IMR-90 (cell line): Measurements from ENCODE around the gene GOLGA6L9. TPM values are rescaled to one million over a fixed set of nuclear protein-coding genes. Genes with fewer than 3 reads are reported as not detected.
A peak's percentile ranks its signal among the peaks of the same experiment; 100 is the strongest.
"Not testable (repeated sequence)": the region's sequence is repeated elsewhere in the genome, so short reads cannot be mapped to it uniquely, and the experiment has no call there.

Source experiments
- ATAC-seq: fragments of 200-7000 bp; cut with Tn5 transposase; 2 replicates; pipeline ENCODE4 v1.9.1; 2020; ENCODE audit warnings: low read depth, mild to moderate bottlenecking, moderate library complexity
- BruUV-seq: library from RNA; stranded (reverse); fragments of 400-500 nt; replicated peaks from 2 replicates; lab custom pipeline; 2021; lab: Mats Ljungman, UMichigan
- CTCF ChIA-PET: fragments of 300-600 bp; formaldehyde crosslinking; extraction: SDS; loops from one replicate; lab custom pipeline; 2021; ENCODE audit warnings: antibody characterized with exemption; lab: Yijun Ruan, JAX
- POLR2A ChIA-PET: fragments of 300-600 bp; sonication (Branson Sonifier 250); formaldehyde crosslinking; loops from one replicate; lab custom pipeline; 2022; ENCODE audit warnings: antibody characterized with exemption; ENCODE audit not compliant: unreplicated experiment; lab: Charles Lee
- DNase-seq: peaks from one replicate; pipeline ENCODE4 v3.0.0; 2013
- H2AFZ ChIP-seq: replicated peaks from 2 replicates; pipeline ENCODE3; 2013; ENCODE audit warnings: low read length, mild to moderate bottlenecking; ENCODE audit not compliant: poor library complexity
- H2AK5ac ChIP-seq: 2 replicates; pipeline ENCODE4 v1.6.1; 2013; ENCODE audit warnings: low read depth, low read length, inconsistent platforms
- H2AK9ac ChIP-seq: replicated peaks from 2 replicates; pipeline ENCODE3; 2013; ENCODE audit warnings: mild to moderate bottlenecking, low read depth, low read length, moderate library complexity; ENCODE audit not compliant: poor library complexity
- H2BK120ac ChIP-seq: 2 replicates; pipeline ENCODE4 v1.6.1; 2013; ENCODE audit warnings: low read depth, low read length, inconsistent platforms
- H2BK15ac ChIP-seq: 3 replicates; pipeline ENCODE4 v1.6.1; 2013; ENCODE audit warnings: low read depth, low read length, inconsistent platforms
- H2BK20ac ChIP-seq: 2 replicates; pipeline ENCODE4 v1.6.1; 2013; ENCODE audit warnings: low read depth, mild to moderate bottlenecking, inconsistent platforms, low read length, moderate library complexity
- H2BK5ac ChIP-seq: 2 replicates; pipeline ENCODE4 v1.6.1; 2013; ENCODE audit warnings: mild to moderate bottlenecking, low read depth, low read length, inconsistent platforms; ENCODE audit not compliant: poor library complexity, severe bottlenecking
- H3K14ac ChIP-seq: replicated peaks from 2 replicates; pipeline ENCODE4 v1.6.1; 2013; ENCODE audit warnings: low read depth, low read length, inconsistent platforms
- H3K18ac ChIP-seq: 2 replicates; pipeline ENCODE4 v1.6.1; 2013; ENCODE audit warnings: low read depth, low read length, control low read depth
- H3K23ac ChIP-seq: 2 replicates; pipeline ENCODE4 v1.6.1; 2013; ENCODE audit warnings: low read depth, low read length, inconsistent platforms
- H3K27ac ChIP-seq: 2 replicates; pipeline ENCODE4 v1.5.1; 2013; ENCODE audit warnings: mild to moderate bottlenecking, control low read depth, low read length; ENCODE audit not compliant: insufficient read depth
- H3K27me3 ChIP-seq: 2 replicates; pipeline ENCODE4 v1.6.1; 2013; ENCODE audit warnings: low read length; ENCODE audit not compliant: control insufficient read depth, insufficient read depth
- H3K36me3 ChIP-seq: 2 replicates; pipeline ENCODE4 v1.6.1; 2013; ENCODE audit warnings: low read length, mixed read lengths; ENCODE audit not compliant: control insufficient read depth, insufficient read depth
- H3K4ac ChIP-seq: 2 replicates; pipeline ENCODE4 v1.6.1; 2013; ENCODE audit warnings: low read depth, low read length, inconsistent platforms
- H3K4me1 ChIP-seq: 2 replicates; pipeline ENCODE4 v1.6.1; 2013; ENCODE audit warnings: low read length, mixed read lengths; ENCODE audit not compliant: control insufficient read depth, insufficient read depth
- H3K4me2 ChIP-seq: 2 replicates; pipeline ENCODE4 v1.6.1; 2013; ENCODE audit warnings: low read depth, mild to moderate bottlenecking, control low read depth, low read length, moderate library complexity
- H3K4me3 ChIP-seq: 2 replicates; pipeline ENCODE4 v1.5.1; 2013; ENCODE audit warnings: low read depth, mild to moderate bottlenecking, control low read depth, low read length, moderate library complexity; ENCODE audit not compliant: insufficient read depth
- H3K56ac ChIP-seq: 2 replicates; pipeline ENCODE4 v1.6.1; 2013; ENCODE audit warnings: low read length, inconsistent platforms; ENCODE audit not compliant: insufficient read depth; ENCODE audit errors: extremely low read depth
- H3K79me1 ChIP-seq, 2 experiments: 2 replicates each; pipeline ENCODE4 v1.6.1; 2013; ENCODE audit warnings: low read length in 2 of 2, inconsistent platforms in 1 of 2, low read depth in 1 of 2
- H3K9ac ChIP-seq: 2 replicates; pipeline ENCODE4 v1.6.1; 2013; ENCODE audit warnings: low read depth, low read length, control low read depth
- H3K9me1 ChIP-seq: 2 replicates; pipeline ENCODE4 v1.6.1; 2013; ENCODE audit warnings: low read length, inconsistent platforms; ENCODE audit not compliant: insufficient read depth
- H3K9me3 ChIP-seq: 2 replicates; pipeline ENCODE4 v1.6.1; 2013; ENCODE audit warnings: low read length; ENCODE audit not compliant: control insufficient read depth, insufficient read depth
- H4K20me1 ChIP-seq: 2 replicates; pipeline ENCODE4 v1.6.1; 2013; ENCODE audit warnings: low read length, inconsistent platforms; ENCODE audit not compliant: insufficient read depth
- H4K5ac ChIP-seq: 2 replicates; pipeline ENCODE4 v1.6.1; 2013; ENCODE audit warnings: mild to moderate bottlenecking, low read depth, low read length, control low read depth
- H4K8ac ChIP-seq, 2 experiments: 2 replicates each; pipeline ENCODE4 v1.6.1; 2013; ENCODE audit warnings: low read depth in 2 of 2, low read length in 2 of 2, control low read depth in 1 of 2, inconsistent platforms in 1 of 2
- H4K91ac ChIP-seq: 2 replicates; pipeline ENCODE4 v1.6.1; 2013; ENCODE audit warnings: low read depth, low read length, inconsistent platforms; ENCODE audit not compliant: insufficient read depth
- WGBS, 2 experiments: methylation state at CpG; one replicate each; pipeline versions ENCODE4 v1.1.5 to v1.1.7; 2013; ENCODE audit warnings: missing lambda C conversion rate in 2 of 2; ENCODE audit not compliant: insufficient read length in 1 of 2; ENCODE audit errors: extremely low coverage in 2 of 2; 5-methylcytosine and 5-hydroxymethylcytosine counted together
- dilution Hi-C: fragments of 300-500 bp; cut with HindIII; formaldehyde crosslinking; loops from one replicate; pipeline ENCODE4 v1.14.3; 2018; ENCODE audit warnings: low sequenced_read_pairs; ENCODE audit not compliant: unreplicated experiment
- in situ Hi-C: fragments of 300-500 bp; cut with MboI; formaldehyde crosslinking; loops from 3 replicates; pipeline ENCODE4 v1.14.3; 2019; ENCODE audit warnings: low sequenced_read_pairs, inconsistent platforms, mixed read lengths
- intact Hi-C: fragments of 100-400 bp; cut with micrococcal nuclease; formaldehyde crosslinking; loops from 2 replicates; pipeline ENCODE4 v1.10.0; 2022
- polyA plus RNA-seq, 3 experiments: library from polyadenylated mRNA; depleted of rRNA; stranded (reverse); fragments of >200 nt; gene quantifications; 2 replicates each; pipeline ENCODE4 v1.2.3, GENCODE V29; 2012; ENCODE audit warnings: low replicate concordance in 1 of 3
- total RNA-seq: library from RNA; depleted of rRNA; stranded (reverse); fragments of >200 nt; gene quantifications from 2 replicates; pipeline ENCODE4 v1.2.3, GENCODE V29; 2012

GOLGA6L9 gene
- total and polyA plus RNA-seq, 2 of the 4 experiments (the other 2 are of a cell fraction): 0.90 to 2.6 TPM

- BruUV-seq, in situ Hi-C loops, H2BK5ac ChIP-seq, intact Hi-C loops, H4K91ac ChIP-seq, H3K27ac ChIP-seq, H3K4me2 ChIP-seq, CTCF ChIA-PET, H3K9me3 ChIP-seq, H3K14ac ChIP-seq, ATAC-seq, H3K27me3 ChIP-seq, H2AFZ ChIP-seq, H2BK20ac ChIP-seq, H4K8ac ChIP-seq, H3K4ac ChIP-seq, H3K23ac ChIP-seq, H3K9me1 ChIP-seq, H4K20me1 ChIP-seq, H3K36me3 ChIP-seq, H3K4me1 ChIP-seq, H3K56ac ChIP-seq, H3K9ac ChIP-seq, H3K4me3 ChIP-seq, H2AK9ac ChIP-seq, H2AK5ac ChIP-seq, H3K79me1 ChIP-seq, H2BK15ac ChIP-seq, POLR2A ChIA-PET, H3K18ac ChIP-seq, H4K5ac ChIP-seq, H2BK120ac ChIP-seq, dilution Hi-C loops: not testable (repeated sequence)
- 95% methylated on average over 15 of the region's 32 CpGs; no CpG with 5 or more reads in 1 of the 2 experiments for WGBS, 2 experiments
- peak; percentile 0 for DNase-seq
Measured at GRCh38 chr15:82472269-82472982, 42.8 kb downstream of the GOLGA6L9 start.

DNA sequence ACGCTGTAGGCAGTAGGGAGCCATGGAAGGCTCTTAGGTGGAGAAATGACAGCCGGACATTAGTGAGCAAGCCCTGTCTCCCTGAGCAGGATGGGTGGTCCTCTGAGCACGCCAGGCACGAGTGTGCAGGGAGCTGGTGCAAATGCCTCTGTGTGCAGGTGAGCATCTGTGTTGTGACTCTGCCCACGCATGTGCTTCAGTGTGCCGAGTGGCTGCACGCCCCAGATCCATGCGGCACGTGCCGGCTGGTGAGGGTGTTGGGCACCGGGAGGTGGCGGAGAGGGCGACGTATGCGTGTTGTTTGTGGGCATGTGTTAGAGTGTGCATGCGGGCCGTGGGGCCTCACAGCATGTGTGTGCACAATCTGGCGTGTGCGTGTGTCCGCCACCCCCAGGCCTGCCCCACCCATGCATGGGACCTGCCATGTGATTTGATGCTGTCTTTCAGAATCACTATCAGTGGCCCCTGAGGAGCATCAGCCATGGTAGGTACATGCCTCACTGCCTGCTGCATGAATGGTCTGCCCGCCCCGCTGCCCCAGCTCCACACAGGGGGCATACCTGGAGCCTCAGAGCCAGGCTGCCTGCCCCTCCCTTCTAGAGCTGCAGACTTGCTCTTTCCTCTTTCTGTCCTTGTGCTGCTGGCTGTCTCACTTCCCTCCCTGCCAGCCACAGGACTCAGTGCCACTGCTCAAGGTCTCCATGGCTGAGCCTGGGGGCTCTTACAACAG, 45.1 kb downstream of the GOLGA6L9 start:
- dilution Hi-C loops, H3K23ac ChIP-seq, BruUV-seq, H3K9me1 ChIP-seq, CTCF ChIA-PET, H2BK5ac ChIP-seq, H2AK5ac ChIP-seq, H3K9ac ChIP-seq, H3K14ac ChIP-seq, H4K91ac ChIP-seq, H3K56ac ChIP-seq, H2BK15ac ChIP-seq, H2AK9ac ChIP-seq, H4K20me1 ChIP-seq, H3K79me1 ChIP-seq, H2BK20ac ChIP-seq, H2AFZ ChIP-seq, H3K9me3 ChIP-seq, ATAC-seq, intact Hi-C loops, H3K27me3 ChIP-seq, H3K36me3 ChIP-seq, in situ Hi-C loops, H3K4ac ChIP-seq, POLR2A ChIA-PET, H3K4me3 ChIP-seq, H3K4me2 ChIP-seq, H4K5ac ChIP-seq, H3K27ac ChIP-seq, DNase-seq, H2BK120ac ChIP-seq, H4K8ac ChIP-seq, H3K4me1 ChIP-seq, H3K18ac ChIP-seq: not testable (repeated sequence)
- no CpG with 5 or more reads among the region's 22 CpGs for WGBS, 2 experiments
